Endothelial cell of umbilical vein (primary cell): Measurements from ENCODE around the gene MRAS. TPM values are rescaled to one million over a fixed set of nuclear protein-coding genes. Genes with fewer than 3 reads are reported as not detected.
A peak's percentile ranks its signal among the peaks of the same experiment; 100 is the strongest.

ENCODE experiments used
- Bru-seq: library from RNA; stranded (reverse); fragments of 400-500 nt; gene quantifications from one replicate; lab custom pipeline; 2021; lab: Mats Ljungman, UMichigan
- BruChase-seq, 2 experiments: library from RNA; stranded (reverse); fragments of 400-500 nt; gene quantifications; one replicate each; lab custom pipeline; 2021; lab: Mats Ljungman, UMichigan
- BruUV-seq: library from RNA; stranded (reverse); fragments of 400-500 nt; replicated peaks from 2 replicates; lab custom pipeline; 2021; lab: Mats Ljungman, UMichigan
- CTCF ChIA-PET: fragments of 300-600, 350-600 bp; sonication (Branson Sonifier 250); formaldehyde crosslinking; loops from one replicate; lab custom pipeline; 2021; ENCODE audit warnings: antibody characterized with exemption, inconsistent platforms; lab: Charles Lee
- POLR2A ChIA-PET: fragments of 300-600, 350-600 bp; sonication (Branson Sonifier 250); formaldehyde crosslinking; loops from one replicate; lab custom pipeline; 2021; ENCODE audit warnings: antibody characterized with exemption, inconsistent platforms; lab: Charles Lee
- DNase-seq: peaks from one replicate; pipeline ENCODE4 v3.0.0-alpha.2; 2011; ENCODE audit warnings: low read depth, low spot score
- FAIRE-seq: peaks from 2 replicates; lab custom pipeline; 2011; peaks lifted over from hg19 to GRCh38; lab: Jason Lieb, UNC
- H2AFZ ChIP-seq: 2 replicates; pipeline ENCODE4 v1.6.0; 2012; ENCODE audit warnings: low read depth, low read length, control low read depth, inconsistent platforms
- H3K27ac ChIP-seq: 2 replicates; pipeline ENCODE4 v1.5.1; 2011; ENCODE audit warnings: low read depth, mild to moderate bottlenecking, control low read depth, low read length, moderate library complexity; ENCODE audit not compliant: insufficient read depth
- H3K27me3 ChIP-seq, 2 experiments: 2 replicates each; pipeline versions ENCODE4 v1.6.0 to v1.6.1; 2011; ENCODE audit warnings: low read length in 2 of 2, mixed read lengths in 1 of 2; ENCODE audit not compliant: control insufficient read depth in 2 of 2, insufficient read depth in 2 of 2
- H3K36me3 ChIP-seq, 2 experiments: 2 replicates in 1 of 2; 3 replicates in 1 of 2; pipeline ENCODE4 v1.5.1; 2011; ENCODE audit warnings: low read length in 2 of 2, mild to moderate bottlenecking in 1 of 2, moderate library complexity in 1 of 2; ENCODE audit not compliant: control insufficient read depth in 2 of 2, insufficient read depth in 2 of 2; ENCODE audit errors: extremely low read depth in 1 of 2
- H3K4me1 ChIP-seq: 3 replicates; pipeline ENCODE4 v1.5.1; 2011; ENCODE audit warnings: mild to moderate bottlenecking, low read length; ENCODE audit not compliant: control insufficient read depth, insufficient read depth; ENCODE audit errors: extremely low read depth
- H3K4me2 ChIP-seq: 2 replicates; pipeline ENCODE4 v1.6.1; 2011; ENCODE audit warnings: low read length, control low read depth, mixed read lengths; ENCODE audit not compliant: insufficient read depth
- H3K4me3 ChIP-seq, 3 experiments: fragments of 200-600 bp in 1 of 3; sonication (generic), shearing (Covaris generic) in 1 of 3; replicated peaks in 1 of 3; 2 replicates each; pipeline ENCODE4 v1.5.1; 2011 to 2016; ENCODE audit warnings: control low read depth in 3 of 3, low read length in 3 of 3, mild to moderate bottlenecking in 2 of 3, inconsistent platforms in 1 of 3, low read depth in 1 of 3, moderate library complexity in 1 of 3; ENCODE audit not compliant: insufficient read depth in 1 of 3
- H3K79me2 ChIP-seq: 2 replicates; pipeline ENCODE4 v1.6.0; 2012; ENCODE audit warnings: low read length, inconsistent platforms; ENCODE audit not compliant: control insufficient read depth, insufficient read depth
- H3K9ac ChIP-seq: replicated peaks from 2 replicates; pipeline ENCODE3; 2011; ENCODE audit warnings: low read length, control low read depth; ENCODE audit not compliant: insufficient read depth; ENCODE audit errors: extremely low read depth
- H3K9me1 ChIP-seq: replicated peaks from 3 replicates; pipeline ENCODE4 v1.6.0; 2011; ENCODE audit warnings: mild to moderate bottlenecking, low read length; ENCODE audit not compliant: control insufficient read depth, insufficient read depth; ENCODE audit errors: extremely low read depth
- H3K9me3 ChIP-seq: replicated peaks from 2 replicates; pipeline ENCODE4 v1.5.1; 2012; ENCODE audit warnings: low read length, inconsistent platforms; ENCODE audit not compliant: control insufficient read depth, insufficient read depth
- H4K20me1 ChIP-seq: replicated peaks from 2 replicates; pipeline ENCODE3; 2011; ENCODE audit warnings: mild to moderate bottlenecking, low read length; ENCODE audit not compliant: control insufficient read depth, insufficient read depth; ENCODE audit errors: extremely low read depth
- FOS ChIP-seq: IDR thresholded peaks from 2 replicates; pipeline ENCODE4 v1.6.1; 2011; ENCODE audit warnings: mild to moderate bottlenecking, low read length, moderate library complexity, borderline replicate concordance; ENCODE audit not compliant: insufficient read depth
- GATA2 ChIP-seq: IDR thresholded peaks from 2 replicates; pipeline ENCODE4 v1.7.0; 2011; ENCODE audit warnings: low read depth, mild to moderate bottlenecking, moderate library complexity, mixed read lengths, low read length; ENCODE audit not compliant: insufficient read length, insufficient read depth
- JUN ChIP-seq: IDR thresholded peaks from 2 replicates; pipeline ENCODE4 v1.6.1; 2011; ENCODE audit warnings: borderline replicate concordance, low read depth; ENCODE audit not compliant: insufficient read length, insufficient read depth
- MYC ChIP-seq: IDR thresholded peaks from one replicate; pipeline ENCODE4 v1.6.1; 2011; ENCODE audit warnings: mild to moderate bottlenecking, low read depth, low read length
- POLR2A ChIP-seq: IDR thresholded peaks from 2 replicates; pipeline ENCODE4 v1.6.1; 2012; ENCODE audit warnings: low read depth, mild to moderate bottlenecking, control low read depth, low read length
- POLR2AphosphoS5 ChIP-seq: IDR thresholded peaks from 2 replicates; pipeline ENCODE4 v1.6.1; 2012; ENCODE audit warnings: low read depth, mild to moderate bottlenecking, control low read depth, low read length, moderate library complexity; ENCODE audit not compliant: insufficient read depth
- dilution Hi-C: fragments of 300-500 bp; cut with MboI; formaldehyde crosslinking; loops from one replicate; pipeline ENCODE4 v1.15.0; 2019; ENCODE audit warnings: low sequenced_read_pairs; ENCODE audit not compliant: extremely low pct_ligation_motif_present
- intact Hi-C: fragments of 100-400 bp; cut with micrococcal nuclease; formaldehyde crosslinking; loops from one replicate; pipeline ENCODE4 v1.10.0; 2022
- long read RNA-seq: library from polyadenylated mRNA; stranded (forward); transcript quantifications from one replicate; pipeline ENCODE4 v2.0.0, GENCODE V29; 2021
- polyA minus RNA-seq, 3 experiments: library from RNA; depleted of rRNA, polyadenylated mRNA; stranded (reverse); fragments of >200 nt; gene quantifications; 1 replicate in 1 of 3; 2 replicates in 2 of 3; pipeline ENCODE4 v1.2.3, GENCODE V29; 2011
- polyA plus RNA-seq, 4 experiments: library from polyadenylated mRNA; depleted of rRNA in 3 of 4; stranded (reverse) in 3 of 4; unstranded in 1 of 4; fragments of >200 nt; gene quantifications; 2 replicates each; pipeline versions ENCODE4 v1.2.1 to v1.2.3, GENCODE V29; 2011 to 2012; ENCODE audit warnings: missing spikeins in 1 of 4
- total RNA-seq: library from RNA; stranded (reverse); gene quantifications from 2 replicates; pipeline ENCODE4 v1.2.3, GENCODE V29; 2021
- TF ChIP-seq, protein P1 (sequence below): IDR thresholded peaks from 2 replicates; pipeline ENCODE4 v1.6.1; 2011; ENCODE audit not compliant: insufficient read depth, insufficient read length
- TF ChIP-seq, protein P2 (sequence below), 2 donors: IDR thresholded peaks; 1 replicate in 1 of 2; 2 replicates in 1 of 2; pipeline ENCODE4 v1.5.1; 2011; ENCODE audit warnings: low read length in 2 of 2, mild to moderate bottlenecking in 2 of 2, moderate library complexity in 2 of 2, control low read depth in 1 of 2, inconsistent platforms in 1 of 2, low read depth in 1 of 2; ENCODE audit not compliant: insufficient read depth in 1 of 2; ENCODE audit errors: extremely low read depth in 1 of 2

Gene MRAS
- total RNA-seq (15.5 and 16.5 TPM in 2 replicates), polyA plus RNA-seq (9.4 and 14.6 TPM in 2 replicates), polyA minus RNA-seq (11.8 and 12.2 TPM in 2 replicates), Bru-seq, nascent RNA (percentile 37 among the genes with signal in this experiment), BruChase-seq, experiment 1, labeled RNA remaining after a 6-hour chase (percentile 41 among the genes with signal in this experiment), BruChase-seq, experiment 2, labeled RNA remaining after a 2-hour chase (percentile 42 among the genes with signal in this experiment)
- 9.6 and 9.8 TPM in 2 replicates for polyA plus RNA-seq (2011; cell fraction: cytosol; rRNA removed)
- polyA plus RNA-seq (2011; cell fraction: nucleus; rRNA removed): 8.6 and 9.6 TPM in 2 replicates
- polyA plus RNA-seq (2012): 10.1 and 15.6 TPM in 2 replicates
- 7.0 TPM for polyA minus RNA-seq (2011; cell fraction: cytosol; rRNA and poly(A)+ RNA removed)
- 2.0 and 4.9 TPM in 2 replicates for polyA minus RNA-seq (2011; cell fraction: nucleus; rRNA and poly(A)+ RNA removed)
- long read RNA-seq, partial matches to known transcripts: 1 of 16 reads
- long read RNA-seq, other reads (novel, unspliced or antisense): 10 of 16 reads

DNA sequence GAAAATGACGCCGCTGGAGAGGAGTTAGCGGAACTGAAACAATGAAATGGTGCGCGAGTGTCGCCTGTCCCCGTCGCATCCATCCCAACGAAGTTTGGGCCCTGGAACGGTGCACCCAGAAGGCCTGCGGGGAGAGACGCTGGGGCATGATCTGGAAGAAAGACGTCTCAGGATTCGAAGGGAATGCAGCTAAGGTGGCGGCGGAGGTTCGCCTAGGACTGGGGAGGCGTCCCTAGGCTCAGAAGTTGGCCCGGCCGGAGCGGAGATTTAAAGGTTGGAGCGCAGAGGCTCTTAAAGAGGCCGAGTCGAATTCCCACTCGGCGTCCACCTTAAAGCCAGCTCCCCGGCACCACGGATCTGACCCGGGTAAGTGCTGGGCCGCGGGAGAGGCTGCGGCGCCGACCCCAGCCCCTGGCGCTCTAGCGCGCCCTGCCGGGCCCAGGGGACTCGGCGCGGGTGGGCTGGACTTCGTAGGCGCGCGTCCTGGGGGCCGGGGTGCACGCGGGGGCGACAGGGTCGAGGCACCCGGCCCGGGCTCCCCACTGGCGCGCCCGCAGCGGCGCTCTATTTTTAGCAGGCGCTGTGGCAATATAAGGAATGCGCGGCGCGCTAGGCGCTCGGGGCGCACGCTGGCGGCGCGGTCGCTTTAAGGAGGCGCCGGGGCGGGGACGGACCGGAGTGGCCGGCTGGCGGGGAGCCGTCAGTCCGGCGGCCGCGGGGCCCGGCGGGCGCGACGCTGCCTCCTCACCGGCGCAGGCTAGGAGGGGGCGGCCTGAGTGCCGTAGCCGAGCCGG lies at the start of gene MRAS:
TSS of gene MRAS (plus strand) at position 620 of the 794 bp plus-strand sequence. CDS start 24,305 bp downstream, outside the sequence.
- Histone ChIP-seq H3K4me3 (peak within 1 kb of the TSS; percentile 34 to 64 (median 58)), H3K9me1 (no peaks in the 10 kb centered on the region), H2AFZ (peak within 1 kb of the TSS; percentile 100), H3K27me3 (no peaks in the 10 kb centered on the region), H3K4me2 (peak within 1 kb of the TSS; percentile 84), H3K4me1 (peaks cover 3% of the 10 kb centered on the region), H3K9ac (peak within 1 kb of the TSS; percentile 80), H3K9me3 (no peaks in the 10 kb centered on the region), H3K36me3 (no peaks in the 10 kb centered on the region), H4K20me1 (no peaks in the 10 kb centered on the region), H3K27ac (peak within 1 kb of the TSS; percentile 48), H3K79me2 (no peaks in the 10 kb centered on the region)
- FAIRE-seq (peak; percentile 88), DNase-seq (peak; percentile 55)
- TSS peak; percentile 59 for BruUV-seq
- POLR2A ChIA-PET: no interaction called here
- no peak for TF ChIP-seq POLR2AphosphoS5
- TF ChIP-seq MYC: no peak
- TF ChIP-seq FOS: no peak
- no peak for TF ChIP-seq JUN
- no peak for TF ChIP-seq GATA2
- TF ChIP-seq POLR2A: peak; percentile 38
- TF ChIP-seq, protein P1, sequence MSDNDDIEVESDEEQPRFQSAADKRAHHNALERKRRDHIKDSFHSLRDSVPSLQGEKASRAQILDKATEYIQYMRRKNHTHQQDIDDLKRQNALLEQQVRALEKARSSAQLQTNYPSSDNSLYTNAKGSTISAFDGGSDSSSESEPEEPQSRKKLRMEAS: no peak
- TF ChIP-seq, protein P2, sequence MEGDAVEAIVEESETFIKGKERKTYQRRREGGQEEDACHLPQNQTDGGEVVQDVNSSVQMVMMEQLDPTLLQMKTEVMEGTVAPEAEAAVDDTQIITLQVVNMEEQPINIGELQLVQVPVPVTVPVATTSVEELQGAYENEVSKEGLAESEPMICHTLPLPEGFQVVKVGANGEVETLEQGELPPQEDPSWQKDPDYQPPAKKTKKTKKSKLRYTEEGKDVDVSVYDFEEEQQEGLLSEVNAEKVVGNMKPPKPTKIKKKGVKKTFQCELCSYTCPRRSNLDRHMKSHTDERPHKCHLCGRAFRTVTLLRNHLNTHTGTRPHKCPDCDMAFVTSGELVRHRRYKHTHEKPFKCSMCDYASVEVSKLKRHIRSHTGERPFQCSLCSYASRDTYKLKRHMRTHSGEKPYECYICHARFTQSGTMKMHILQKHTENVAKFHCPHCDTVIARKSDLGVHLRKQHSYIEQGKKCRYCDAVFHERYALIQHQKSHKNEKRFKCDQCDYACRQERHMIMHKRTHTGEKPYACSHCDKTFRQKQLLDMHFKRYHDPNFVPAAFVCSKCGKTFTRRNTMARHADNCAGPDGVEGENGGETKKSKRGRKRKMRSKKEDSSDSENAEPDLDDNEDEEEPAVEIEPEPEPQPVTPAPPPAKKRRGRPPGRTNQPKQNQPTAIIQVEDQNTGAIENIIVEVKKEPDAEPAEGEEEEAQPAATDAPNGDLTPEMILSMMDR (IDR thresholded peaks at IDR 0.05; ENCODE audit: extremely low read depth in 1 of 2, insufficient read depth in 1 of 2, low read depth in 1 of 2, low read length in 2 of 2): peak; percentile 39 to 57
- dilution Hi-C loops: no loop called here
- intact Hi-C loops: loop anchor here (1.0 to 10.0 kb wide), 6 partner anchors 16 to 597 kb away; partner anchors contain the start of genes ARMC8, DZIP1L, FOXL2 and FOXL2NB
- CTCF ChIA-PET: interaction anchor here (0.6 to 2.2 kb wide), 6 partner anchors 11 to 588 kb away, joined by 3 to 10 read pairs (median 4); no protein-coding TSS in a partner anchor
